H1 (cell line): ENCODE measurements around the gene RXRA. TPM values are rescaled to one million over a fixed set of nuclear protein-coding genes. Genes with fewer than 3 reads are reported as not detected.

Experiments used
- CTCF ChIA-PET: fragments of 300-600 bp; sonication (Branson Sonifier 250); formaldehyde crosslinking; loops from one replicate; lab custom pipeline; 2021; ENCODE audit not compliant: partially characterized antibody; lab: Charles Lee
- POLR2A ChIA-PET: fragments of 300-600 bp; sonication (Branson Sonifier 250); formaldehyde crosslinking; loops from one replicate; lab custom pipeline; 2021; ENCODE audit warnings: inconsistent platforms; ENCODE audit not compliant: partially characterized antibody; lab: Charles Lee
- DNase-seq, 2 experiments: peaks; one replicate each; pipeline versions ENCODE4 v3.0.0 to v3.0.0-alpha.2; 2010 to 2022; ENCODE audit warnings: low spot score in 2 of 2, low read depth in 1 of 2, mixed read lengths in 1 of 2
- FAIRE-seq: peaks from 2 replicates; lab custom pipeline; 2011; peaks lifted over from hg19 to GRCh38; lab: Jason Lieb, UNC
- H2AFZ ChIP-seq: 2 replicates; pipeline ENCODE4 v1.8.1; 2012; ENCODE audit warnings: low read length, inconsistent platforms
- H2AK5ac ChIP-seq: 2 replicates; pipeline ENCODE4 v1.6.1; 2013; ENCODE audit warnings: low read depth, low read length
- H2BK120ac ChIP-seq: replicated peaks from 2 replicates; pipeline ENCODE3; 2013; ENCODE audit warnings: low read depth, low read length, inconsistent platforms
- H2BK12ac ChIP-seq: 2 replicates; pipeline ENCODE4 v1.6.1; 2013; ENCODE audit warnings: low read depth, low read length
- H2BK15ac ChIP-seq: 2 replicates; pipeline ENCODE4 v1.6.1; 2013; ENCODE audit warnings: low read length
- H2BK20ac ChIP-seq: 2 replicates; pipeline ENCODE4 v1.6.1; 2013; ENCODE audit warnings: low read length
- H2BK5ac ChIP-seq: 2 replicates; pipeline ENCODE4 v1.6.1; 2013; ENCODE audit warnings: low read depth, low read length
- H3K14ac ChIP-seq: 2 replicates; pipeline ENCODE4 v1.6.1; 2013; ENCODE audit warnings: inconsistent platforms; ENCODE audit not compliant: insufficient read length
- H3K18ac ChIP-seq: 2 replicates; pipeline ENCODE4 v1.6.1; 2013; ENCODE audit warnings: low read length; ENCODE audit errors: extremely low read depth
- H3K23ac ChIP-seq: 2 replicates; pipeline ENCODE4 v1.6.1; 2013; ENCODE audit warnings: inconsistent platforms; ENCODE audit not compliant: insufficient read length
- H3K23me2 ChIP-seq: 2 replicates; pipeline ENCODE4 v1.6.1; 2013; ENCODE audit warnings: low read depth, low read length
- H3K27ac ChIP-seq: 2 replicates; pipeline ENCODE4 v1.6.1; 2011; ENCODE audit warnings: low read depth, low read length, inconsistent platforms
- H3K27me3 ChIP-seq, 4 experiments: replicated peaks in 1 of 4; 1 replicate in 1 of 4; 2 replicates in 3 of 4; pipeline versions ENCODE4 v1.6.1 to v1.8.1; 2011 to 2013; ENCODE audit warnings: low read length in 3 of 4, mild to moderate bottlenecking in 3 of 4, inconsistent platforms in 2 of 4, mixed read lengths in 2 of 4, moderate library complexity in 1 of 4; ENCODE audit not compliant: control insufficient read depth in 3 of 4, insufficient read depth in 3 of 4; ENCODE audit errors: extremely low read depth in 1 of 4
- H3K36me3 ChIP-seq, 4 experiments: 2 replicates each; pipeline versions ENCODE4 v1.6.1 to v1.8.1; 2011 to 2013; ENCODE audit warnings: mild to moderate bottlenecking in 4 of 4, low read length in 3 of 4, moderate library complexity in 2 of 4, control low read depth in 1 of 4, inconsistent platforms in 1 of 4; ENCODE audit not compliant: insufficient read depth in 4 of 4, control insufficient read depth in 2 of 4
- H3K4ac ChIP-seq: replicated peaks from 2 replicates; pipeline ENCODE3; 2013; ENCODE audit warnings: low read length, low read depth, mixed read lengths, inconsistent platforms; ENCODE audit not compliant: insufficient read length
- H3K4me1 ChIP-seq, 4 experiments: replicated peaks in 1 of 4; 1 replicate in 1 of 4; 2 replicates in 3 of 4; pipeline versions ENCODE4 v1.6.1 to v1.8.1; 2011 to 2013; ENCODE audit warnings: low read length in 3 of 4, inconsistent platforms in 2 of 4, mixed read lengths in 1 of 4; ENCODE audit not compliant: insufficient read depth in 4 of 4, control insufficient read depth in 3 of 4
- H3K4me2 ChIP-seq, 2 experiments: 2 replicates each; pipeline versions ENCODE4 v1.6.1 to v1.8.1; 2011 to 2013; ENCODE audit warnings: low read depth in 2 of 2, low read length in 2 of 2, control low read depth in 1 of 2, inconsistent platforms in 1 of 2, mild to moderate bottlenecking in 1 of 2; ENCODE audit not compliant: insufficient read depth in 1 of 2
- H3K4me3 ChIP-seq, 4 experiments: fragments of 200-600, 300-600 bp in 1 of 4; sonication (generic), shearing (Covaris generic), sonication (Bioruptor Twin) in 1 of 4; 2 replicates each; pipeline versions ENCODE4 v1.5.1 to v1.8.1; 2011 to 2016; ENCODE audit warnings: low read length in 4 of 4, low read depth in 3 of 4, control low read depth in 2 of 4, inconsistent platforms in 2 of 4, mild to moderate bottlenecking in 2 of 4, mixed read lengths in 1 of 4, moderate library complexity in 1 of 4; ENCODE audit not compliant: insufficient read depth in 2 of 4; ENCODE audit errors: extremely low read depth in 1 of 4
- H3K56ac ChIP-seq: replicated peaks from 2 replicates; pipeline ENCODE3; 2013; ENCODE audit warnings: low read depth, mild to moderate bottlenecking, mixed read lengths, low read length, inconsistent platforms; ENCODE audit not compliant: insufficient read length
- H3K79me1 ChIP-seq: 2 replicates; pipeline ENCODE4 v1.6.1; 2013; ENCODE audit warnings: low read depth, low read length, control low read depth
- H3K79me2 ChIP-seq, 2 experiments: 2 replicates each; pipeline versions ENCODE4 v1.6.1 to v1.8.1; 2012 to 2013; ENCODE audit warnings: low read length in 2 of 2, mild to moderate bottlenecking in 2 of 2, inconsistent platforms in 1 of 2; ENCODE audit not compliant: insufficient read depth in 2 of 2, control insufficient read depth in 1 of 2
- H3K9ac ChIP-seq, 4 experiments: replicated peaks in 1 of 4; 1 replicate in 1 of 4; 2 replicates in 3 of 4; pipeline versions ENCODE4 v1.6.1 to v1.8.1; 2011 to 2013; ENCODE audit warnings: low read depth in 3 of 4, low read length in 3 of 4, control low read depth in 2 of 4, mild to moderate bottlenecking in 2 of 4, moderate library complexity in 2 of 4, inconsistent platforms in 1 of 4; ENCODE audit errors: extremely low read depth in 1 of 4
- H3K9me3 ChIP-seq, 2 experiments: 2 replicates each; pipeline versions ENCODE4 v1.6.1 to v1.8.1; 2012 to 2013; ENCODE audit warnings: mild to moderate bottlenecking in 2 of 2, moderate library complexity in 2 of 2, control low read depth in 1 of 2, inconsistent platforms in 1 of 2, low read depth in 1 of 2, low read length in 1 of 2, mixed read lengths in 1 of 2; ENCODE audit not compliant: insufficient read depth in 2 of 2
- H4K20me1 ChIP-seq, 2 experiments: replicated peaks in 1 of 2; 2 replicates each; pipeline versions ENCODE3 to v1.8.1; 2011 to 2013; ENCODE audit warnings: inconsistent platforms in 2 of 2, low read length in 2 of 2, mild to moderate bottlenecking in 1 of 2; ENCODE audit not compliant: insufficient read depth in 2 of 2, control insufficient read depth in 1 of 2
- H4K5ac ChIP-seq: 2 replicates; pipeline ENCODE4 v1.6.1; 2013; ENCODE audit warnings: low read length, low read depth, mixed read lengths, inconsistent platforms; ENCODE audit not compliant: insufficient read length
- H4K8ac ChIP-seq: 2 replicates; pipeline ENCODE4 v1.8.0; 2013; ENCODE audit warnings: mild to moderate bottlenecking, moderate library complexity, low read length, inconsistent platforms; ENCODE audit not compliant: insufficient read depth; ENCODE audit errors: extremely low read depth
- H4K91ac ChIP-seq: replicated peaks from 2 replicates; pipeline ENCODE3; 2013; ENCODE audit warnings: low read length, mixed read lengths, inconsistent platforms; ENCODE audit not compliant: insufficient read length
- CEBPB ChIP-seq: IDR thresholded peaks from 2 replicates; pipeline ENCODE4 v1.6.1; 2012; ENCODE audit warnings: low read depth, low read length
- CTCF ChIP-seq, 3 experiments: IDR thresholded peaks; 1 replicate in 2 of 3; 2 replicates in 1 of 3; pipeline versions ENCODE4 v1.5.1 to v1.6.1; 2011; ENCODE audit warnings: low read length in 3 of 3, mild to moderate bottlenecking in 3 of 3, inconsistent platforms in 2 of 3, low read depth in 1 of 3, moderate library complexity in 1 of 3; ENCODE audit not compliant: insufficient read depth in 1 of 3; ENCODE audit errors: control extremely low read depth in 1 of 3
- GABPA ChIP-seq: IDR thresholded peaks from 2 replicates; pipeline ENCODE4 v1.6.1; 2011; ENCODE audit warnings: mild to moderate bottlenecking, low read length, moderate library complexity, borderline replicate concordance; ENCODE audit not compliant: insufficient read depth
- WGBS, 2 experiments: shearing (Covaris generic) in 1 of 2; methylation state at CpG; one replicate each; pipeline versions ENCODE4 v1.1.6 to v1.1.7; 2013 to 2015; ENCODE audit warnings: low lambda C conversion rate in 2 of 2, mixed read lengths in 2 of 2, inconsistent platforms in 1 of 2, low coverage in 1 of 2, missing lambda C conversion rate in 1 of 2; ENCODE audit not compliant: insufficient replicate concordance in 2 of 2, insufficient coverage in 1 of 2, insufficient read length in 1 of 2; ENCODE audit errors: extremely low coverage in 1 of 2, missing lambda C conversion rate in 1 of 2; 5-methylcytosine and 5-hydroxymethylcytosine counted together
- polyA plus RNA-seq, 7 experiments: library from polyadenylated mRNA; depleted of rRNA in 3 of 7; stranded (reverse) in 5 of 7; unstranded in 2 of 7; fragments of >200 nt in 5 of 7; fragments of 200-250 nt in 2 of 7; gene quantifications; 1 replicate in 5 of 7; 2 replicates in 1 of 7; 4 replicates in 1 of 7; pipeline versions ENCODE4 v1.2.1 to v1.2.3, GENCODE V29; 2011 to 2013; ENCODE audit warnings: missing spikeins in 2 of 7, mixed read lengths in 2 of 7
- total RNA-seq: library from RNA; stranded (reverse); fragmentation: NEBNext Ultra II Directional; extraction: Animal tissue kit (Norgen Biotek cat#: 25700); gene quantifications from 2 replicates; pipeline ENCODE4 v1.2.1, GENCODE V29; 2021

The RXRA gene
- total and polyA plus RNA-seq, 2 of the 8 experiments (the other 6 are each of a cell fraction or from before 2014, with no cell fraction given): 9.8 to 29.4 TPM

GRCh38 chr9:134364391-134365114, 38.3 kb downstream of the RXRA start:
- ChIA-PET POLR2A (no interaction called here), CTCF (interaction anchor here (0.7 to 3.0 kb wide), 11 partner anchors 9 to 99 kb away, joined by 3 to 11 read pairs (median 3); no protein-coding TSS in a partner anchor)
- no peak overlapping the region for H2BK15ac ChIP-seq
- DNase-seq (no peak), FAIRE-seq (no peak)
- 95% methylated on average over 9 of the region's 13 CpGs; no CpG with 5 or more reads in 1 of the 2 experiments for WGBS, 2 experiments
- H2AK5ac ChIP-seq: no peak overlapping the region
- no peak overlapping the region for H2BK20ac ChIP-seq
- H3K4me3 ChIP-seq: no peak overlapping the region
- no peaks in the 10 kb centered on the region for H3K36me3 ChIP-seq
- peaks cover 18% of the 10 kb centered on the region for H3K79me1 ChIP-seq
- no peak overlapping the region for H4K91ac ChIP-seq
- no peak overlapping the region for H3K9ac ChIP-seq
- no peak overlapping the region for H3K56ac ChIP-seq
- no peak overlapping the region for H3K4me2 ChIP-seq
- H2BK5ac ChIP-seq: no peak overlapping the region
- no peak overlapping the region for H4K8ac ChIP-seq
- no peak overlapping the region for H3K14ac ChIP-seq
- no peaks in the 10 kb centered on the region for H3K9me3 ChIP-seq
- H3K23me2 ChIP-seq: peaks cover 11% of the 10 kb centered on the region; the same call in 1 of the 2 replicates
- H3K4ac ChIP-seq: no peak overlapping the region
- H3K23ac ChIP-seq: no peak overlapping the region
- no peak overlapping the region for H2BK12ac ChIP-seq
- peaks cover 10 to 30% of the 10 kb centered on the region in 2 experiments for H4K20me1 ChIP-seq
- no peaks in the 10 kb centered on the region for H3K27me3 ChIP-seq
- H3K4me1 ChIP-seq: peaks cover 0 to 3% (median 0%) of the 10 kb centered on the region in 4 experiments; a peak in 1 of 7 replicates
- no peak overlapping the region for H2AFZ ChIP-seq
- H3K18ac ChIP-seq: no peak overlapping the region
- peak in 1 of 3 experiments; percentile 1; a peak in 1 of 4 replicates for TF ChIP-seq CTCF (IDR thresholded peaks at IDR 0.05; ENCODE audit: control extremely low read depth in 1 of 3, insufficient read depth in 1 of 3, low read depth in 1 of 3, low read length in 3 of 3)
- TF ChIP-seq CEBPB: no peak
- TF ChIP-seq GABPA: no peak
- H3K79me2 ChIP-seq: peaks cover 5 to 28% of the 10 kb centered on the region in 2 experiments
- H3K27ac ChIP-seq: no peak overlapping the region
- H4K5ac ChIP-seq: no peak overlapping the region
- no peak overlapping the region for H2BK120ac ChIP-seq
